ENCODE data around the gene OR12D1. TPM values are rescaled to one million over a fixed set of nuclear protein-coding genes. Genes with fewer than 3 reads are reported as not detected.
"Not testable (repeated sequence)": the region's sequence is repeated elsewhere in the genome, so short reads cannot be mapped to it uniquely, and the experiment has no call there.

Gene OR12D1
- not detected for total RNA-seq

DNA sequence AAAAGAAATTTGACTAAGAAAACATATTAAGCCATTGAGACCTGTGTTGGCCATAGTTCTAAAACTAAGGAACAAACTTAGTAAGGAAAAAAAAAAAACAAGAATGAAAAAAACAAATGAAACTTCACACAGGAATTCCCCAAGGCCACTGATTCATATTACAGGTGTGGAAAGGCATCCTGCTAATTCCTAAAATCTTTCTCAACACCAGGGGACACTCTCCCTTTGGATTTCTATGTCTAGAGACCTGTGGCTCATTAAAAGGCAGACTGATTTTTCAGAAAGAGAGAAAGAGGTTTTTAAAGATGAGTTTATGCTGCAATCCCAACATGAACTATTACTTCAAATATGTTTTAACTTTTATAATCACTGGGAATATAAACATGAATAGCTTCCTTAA is at the start of gene OR12D1:
OR12D1 (plus strand) TSS at position 341 of the 400 bp plus-strand sequence.
- Mint-ChIP-seq H3K36me3 (no peaks in the 10 kb centered on the region), H3K9me3 (peaks cover 17% of the 10 kb centered on the region), H3K4me3 (no peak within 1 kb of the TSS)

DNA sequence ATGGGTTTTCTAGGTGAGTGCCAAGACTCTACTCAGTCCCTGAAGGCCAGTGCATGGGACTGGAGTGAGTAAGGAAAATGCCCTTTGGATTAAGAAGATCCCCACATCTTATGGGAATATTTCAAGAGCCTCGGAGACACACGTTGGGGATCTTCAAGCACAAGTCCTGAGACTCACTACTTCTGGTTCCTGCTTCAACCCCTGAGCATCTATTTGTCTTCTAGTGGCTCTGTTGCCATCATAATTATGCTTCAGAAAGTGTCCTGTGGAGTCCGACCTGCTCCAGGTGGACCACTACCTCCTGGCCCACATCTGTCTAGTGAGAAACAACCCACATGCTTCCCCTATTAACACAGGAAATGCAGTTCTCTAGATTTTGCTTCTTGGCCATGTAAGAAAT is 46.0 kb upstream of the OR12D1 start, which contains the start of gene OR5V1:
OR5V1 (minus strand) TSS at position 101 of the 400 bp plus-strand sequence. CDS start 12,670 bp downstream, outside the sequence.
- Mint-ChIP-seq H3K4me1 (no peaks in the 10 kb centered on the region), H3K9me3 (no peaks in the 10 kb centered on the region), H3K36me3 (no peaks in the 10 kb centered on the region), H3K27ac (no peak within 1 kb of the TSS), H3K4me3 (no peak within 1 kb of the TSS), H3K27me3 (peaks cover 37% of the 10 kb centered on the region)
- DNase-seq, result no peak

More for the DNA sequence above, at the start of gene OR12D1:
- H3K27me3 Mint-ChIP-seq, result peaks cover 63% of the 10 kb centered on the region
- H3K4me1 Mint-ChIP-seq, result no peaks in the 10 kb centered on the region
- DNase-seq, result no peak
- H3K27ac Mint-ChIP-seq, result no peak within 1 kb of the TSS

DNA sequence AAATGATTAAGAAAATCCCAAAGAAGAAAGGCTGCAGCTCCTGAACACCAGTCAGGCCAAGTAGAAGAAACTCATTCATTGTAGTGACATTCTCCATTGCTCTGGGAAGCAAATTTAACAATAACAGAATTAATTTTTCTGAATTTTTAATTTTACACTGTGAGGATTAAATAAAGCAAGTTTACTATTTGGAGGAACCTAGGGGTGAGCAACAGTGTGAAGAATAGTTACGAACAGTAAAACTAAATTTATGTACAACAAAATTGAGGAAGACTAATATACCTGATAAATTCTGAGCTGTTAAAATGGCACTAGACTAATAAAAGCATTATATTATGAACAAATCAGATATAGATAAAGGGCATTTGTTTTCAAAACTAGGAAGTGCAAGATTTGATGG is 39.5 kb upstream of the OR12D1 start, which contains the start of gene OR12D3:
OR12D3 (minus strand) TSS at position 101 of the 400 bp plus-strand sequence; CDS start at position 97, 4 bp downstream.
- no peaks in the 10 kb centered on the region for H3K4me1 Mint-ChIP-seq
- H3K36me3 Mint-ChIP-seq, result no peaks in the 10 kb centered on the region
- H3K4me3 Mint-ChIP-seq, result no peak within 1 kb of the TSS
- no peak within 1 kb of the TSS for H3K27ac Mint-ChIP-seq
- DNase-seq, result no peak
- H3K27me3 Mint-ChIP-seq, result peaks cover 43% of the 10 kb centered on the region
- no peaks in the 10 kb centered on the region for H3K9me3 Mint-ChIP-seq

DNA sequence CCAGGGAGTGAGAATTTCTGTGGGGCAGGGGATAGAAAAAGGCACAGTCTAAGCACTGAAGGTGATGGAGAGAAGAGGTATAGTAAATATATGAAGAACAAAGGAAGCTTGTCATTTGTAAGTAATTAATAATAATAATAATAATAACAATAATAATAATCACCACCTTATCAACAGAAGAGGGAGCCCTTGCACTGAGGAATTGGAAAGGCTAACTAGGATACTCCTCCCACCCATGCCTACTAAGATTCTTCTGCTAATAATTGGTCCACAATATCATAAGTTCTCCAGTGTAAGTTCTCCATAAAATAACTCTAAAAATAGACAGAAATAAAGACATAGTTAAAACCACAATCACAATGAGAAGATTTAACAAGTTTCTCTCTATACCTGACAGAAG is 38.7 kb upstream of the OR12D1 start:
- H3K36me3 Mint-ChIP-seq, result no peaks in the 10 kb centered on the region
- no peaks in the 10 kb centered on the region for H3K9me3 Mint-ChIP-seq
- H3K4me1 Mint-ChIP-seq, result no peaks in the 10 kb centered on the region
- no peak overlapping the region for H3K27ac Mint-ChIP-seq
- no peak for DNase-seq
- peaks cover 40% of the 10 kb centered on the region for H3K27me3 Mint-ChIP-seq
- no peak overlapping the region for H3K4me3 Mint-ChIP-seq

DNA sequence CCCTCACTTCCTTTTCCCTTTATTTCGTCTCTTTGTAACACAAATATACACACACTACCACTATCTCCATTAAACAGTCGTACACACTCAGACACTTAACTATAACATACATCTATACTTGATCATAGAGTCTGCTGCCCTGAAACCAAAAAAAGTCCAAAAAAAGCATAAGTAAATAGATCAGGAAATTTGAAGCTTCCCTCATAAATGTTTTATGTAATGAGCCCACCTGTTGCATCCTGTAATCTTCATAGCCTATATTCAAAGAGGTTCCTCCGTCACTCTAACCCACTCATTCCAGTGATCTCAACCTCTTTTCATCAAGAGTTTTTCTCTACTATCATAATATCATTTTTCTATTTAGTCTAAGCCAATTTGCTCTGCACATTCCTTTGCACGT is 26.2 kb upstream of the OR12D1 start:
- Mint-ChIP-seq H3K27ac (no peak overlapping the region), H3K4me1 (no peaks in the 10 kb centered on the region), H3K4me3 (no peak overlapping the region), H3K36me3 (no peaks in the 10 kb centered on the region), H3K9me3 (no peaks in the 10 kb centered on the region), H3K27me3 (peaks cover 39% of the 10 kb centered on the region)
- no peak for DNase-seq

DNA sequence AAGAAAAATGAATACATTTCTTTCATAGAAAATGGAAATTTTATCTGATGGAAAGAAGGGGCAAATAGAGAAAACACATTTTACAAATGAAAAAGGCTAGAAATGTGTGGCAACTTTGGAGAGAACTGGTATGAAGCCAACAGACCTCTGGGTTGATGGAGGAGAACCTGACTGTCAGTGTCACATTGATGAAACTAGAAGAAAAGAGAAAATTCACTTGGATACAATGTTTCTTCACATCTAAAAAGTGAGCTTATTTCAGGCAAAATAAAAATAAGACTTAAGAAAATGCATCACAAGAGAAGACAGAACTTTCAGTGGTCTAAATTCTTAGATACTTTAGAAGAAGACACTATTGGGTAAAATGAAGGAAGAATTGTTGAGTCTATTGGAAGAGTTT is 19.4 kb upstream of the OR12D1 start, which contains the start of gene OR12D2:
OR12D2 (plus strand) TSS at position 301 of the 400 bp plus-strand sequence. CDS start 1,069 bp downstream, outside the sequence.
- H3K4me3 Mint-ChIP-seq, result no peak within 1 kb of the TSS
- DNase-seq, result no peak
- H3K9me3 Mint-ChIP-seq, result no peaks in the 10 kb centered on the region
- H3K27me3 Mint-ChIP-seq, result peaks cover 61% of the 10 kb centered on the region
- no peaks in the 10 kb centered on the region for H3K36me3 Mint-ChIP-seq
- H3K27ac Mint-ChIP-seq, result no peak within 1 kb of the TSS
- H3K4me1 Mint-ChIP-seq, result no peaks in the 10 kb centered on the region

DNA sequence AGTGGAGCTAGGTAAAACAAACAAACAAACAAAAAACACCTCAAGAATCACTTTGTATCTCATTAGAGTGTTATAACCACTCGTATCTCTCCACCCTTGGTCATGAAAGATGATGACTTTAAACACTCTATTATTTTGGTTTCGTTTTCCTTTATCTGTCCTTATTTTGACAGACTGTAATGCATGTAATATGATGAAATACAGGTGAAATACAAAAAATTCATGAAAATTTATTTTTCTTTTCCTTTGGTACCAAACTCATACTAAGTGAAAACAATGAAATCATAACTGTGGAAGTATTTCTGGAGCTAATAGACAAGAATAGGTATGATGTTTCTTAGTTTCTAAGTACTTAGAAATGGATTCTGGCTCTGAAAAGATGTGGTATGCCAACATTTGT is 15.2 kb upstream of the OR12D1 start:
- Mint-ChIP-seq H3K4me1 (no peaks in the 10 kb centered on the region), H3K27me3 (peaks cover 59% of the 10 kb centered on the region), H3K4me3 (no peak overlapping the region), H3K36me3 (no peaks in the 10 kb centered on the region), H3K9me3 (no peaks in the 10 kb centered on the region), H3K27ac (no peak overlapping the region)
- DNase-seq, result no peak

DNA sequence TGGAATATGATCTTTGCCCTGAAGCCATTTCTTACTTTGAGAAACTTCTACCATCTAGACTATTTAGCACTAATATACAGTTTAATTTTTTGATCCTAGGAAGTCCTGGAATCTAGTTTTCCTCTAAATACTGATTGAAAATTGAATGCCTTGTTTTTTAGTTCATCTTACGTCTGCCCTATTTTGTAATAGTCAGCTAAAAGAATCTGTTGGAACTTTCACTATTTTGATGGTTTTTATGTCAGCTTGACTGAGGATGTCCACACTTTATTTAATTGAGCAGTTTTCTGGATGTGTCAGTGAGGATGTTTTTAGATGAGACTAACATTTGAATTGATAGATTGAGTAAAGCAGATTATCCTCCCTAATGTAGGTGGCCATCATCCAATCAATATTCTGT is 10.9 kb upstream of the OR12D1 start:
- no peaks in the 10 kb centered on the region for H3K36me3 Mint-ChIP-seq
- H3K4me1 Mint-ChIP-seq, result no peaks in the 10 kb centered on the region
- H3K9me3 Mint-ChIP-seq, result peaks cover 2% of the 10 kb centered on the region
- H3K27me3 Mint-ChIP-seq, result peaks cover 52% of the 10 kb centered on the region
- H3K4me3 Mint-ChIP-seq, result no peak overlapping the region
- H3K27ac Mint-ChIP-seq, result no peak overlapping the region
- DNase-seq, result no peak

DNA sequence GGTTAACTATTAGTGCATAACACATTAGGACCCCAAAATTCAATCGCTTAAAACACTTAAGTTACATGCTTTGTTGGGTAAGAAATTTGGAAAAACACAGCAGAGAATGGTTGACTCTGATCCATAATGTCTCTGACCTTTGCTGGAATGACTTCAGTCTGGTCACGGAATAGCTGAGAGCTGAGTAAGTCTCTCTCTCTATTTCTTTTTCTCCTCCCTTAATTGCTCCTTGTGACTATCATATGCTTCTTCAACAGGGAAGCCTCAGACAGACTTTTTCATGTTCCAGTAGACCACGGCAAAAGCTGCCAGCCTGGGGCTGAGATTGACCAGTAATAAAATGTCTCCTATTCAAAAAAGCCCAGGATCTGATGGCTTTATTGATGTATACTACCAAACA is 4.8 kb downstream of the OR12D1 start:
- Mint-ChIP-seq H3K9me3 (peaks cover 2% of the 10 kb centered on the region), H3K27ac (no peak overlapping the region), H3K27me3 (peaks cover 59% of the 10 kb centered on the region), H3K4me3 (no peak overlapping the region), H3K36me3 (no peaks in the 10 kb centered on the region), H3K4me1 (no peaks in the 10 kb centered on the region)
- no peak for DNase-seq

DNA sequence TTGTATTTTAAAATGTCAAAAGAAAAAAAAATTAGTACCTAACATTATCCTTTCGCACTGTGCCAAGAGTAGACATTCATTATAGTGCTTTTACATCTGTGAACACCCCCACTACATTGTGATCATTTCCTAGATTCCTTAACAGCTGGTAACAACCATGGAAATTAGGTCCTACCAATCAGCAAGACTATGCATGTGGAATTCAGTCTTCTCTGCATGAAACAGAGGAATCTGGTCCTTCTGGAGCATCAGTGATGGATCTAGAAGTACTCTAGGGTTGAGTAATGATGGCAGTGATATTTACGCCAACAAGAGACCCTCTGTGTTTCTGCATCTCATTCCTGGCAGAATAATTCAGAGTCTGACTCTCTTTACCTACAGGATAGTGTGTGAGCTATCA is 9.4 kb downstream of the OR12D1 start:
- H3K27ac Mint-ChIP-seq, result no peak overlapping the region
- no peak for DNase-seq
- no peak overlapping the region for H3K4me3 Mint-ChIP-seq
- H3K27me3 Mint-ChIP-seq, result peaks cover 61% of the 10 kb centered on the region
- H3K36me3 Mint-ChIP-seq, result no peaks in the 10 kb centered on the region
- no peaks in the 10 kb centered on the region for H3K4me1 Mint-ChIP-seq
- peaks cover 2% of the 10 kb centered on the region for H3K9me3 Mint-ChIP-seq

DNA sequence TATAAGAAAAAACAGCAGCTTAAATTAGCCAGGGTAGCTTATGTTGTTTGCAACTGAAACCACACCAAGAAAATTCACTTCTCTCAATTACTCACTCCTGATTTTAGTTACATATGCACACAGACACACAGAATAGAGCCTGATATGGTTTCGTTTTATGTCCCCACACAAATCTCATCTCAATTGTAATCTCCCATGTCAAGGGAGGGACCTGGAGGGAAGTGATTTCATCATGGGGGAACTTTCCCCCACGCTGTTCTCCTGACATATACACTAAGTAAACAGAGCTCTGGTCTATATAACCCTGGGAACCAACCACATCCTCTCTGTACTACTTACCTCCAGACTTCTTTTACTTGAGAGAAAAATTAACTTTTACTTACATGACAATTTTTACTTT is 9.8 kb downstream of the OR12D1 start:
- H3K27me3 Mint-ChIP-seq, result peaks cover 61% of the 10 kb centered on the region
- no peak overlapping the region for H3K27ac Mint-ChIP-seq
- no peak for DNase-seq
- no peaks in the 10 kb centered on the region for H3K4me1 Mint-ChIP-seq
- H3K36me3 Mint-ChIP-seq, result no peaks in the 10 kb centered on the region
- H3K4me3 Mint-ChIP-seq, result no peak overlapping the region
- peaks cover 2% of the 10 kb centered on the region for H3K9me3 Mint-ChIP-seq

DNA sequence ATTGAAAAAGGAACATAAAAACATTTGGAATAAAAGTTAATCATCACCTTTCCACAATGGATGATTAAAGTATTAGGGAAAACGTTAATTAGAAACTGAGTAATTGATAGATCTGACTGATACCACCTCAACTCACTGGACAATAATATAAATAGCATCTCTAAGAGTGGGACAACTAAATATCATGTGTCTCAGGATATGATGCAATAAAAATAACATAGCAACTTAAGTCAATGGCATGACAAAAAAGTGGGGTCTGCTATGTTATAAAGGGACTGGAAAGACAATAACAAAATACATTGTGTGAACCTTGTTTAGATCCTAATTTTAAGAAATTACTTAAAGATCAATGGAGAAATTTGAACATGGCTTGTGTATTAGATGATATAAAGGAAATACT is 10.3 kb downstream of the OR12D1 start:
- Mint-ChIP-seq H3K4me1 (no peaks in the 10 kb centered on the region), H3K36me3 (no peaks in the 10 kb centered on the region), H3K9me3 (peaks cover 2% of the 10 kb centered on the region), H3K27ac (no peak overlapping the region), H3K27me3 (peaks cover 57% of the 10 kb centered on the region), H3K4me3 (no peak overlapping the region)
- DNase-seq, result no peak

DNA sequence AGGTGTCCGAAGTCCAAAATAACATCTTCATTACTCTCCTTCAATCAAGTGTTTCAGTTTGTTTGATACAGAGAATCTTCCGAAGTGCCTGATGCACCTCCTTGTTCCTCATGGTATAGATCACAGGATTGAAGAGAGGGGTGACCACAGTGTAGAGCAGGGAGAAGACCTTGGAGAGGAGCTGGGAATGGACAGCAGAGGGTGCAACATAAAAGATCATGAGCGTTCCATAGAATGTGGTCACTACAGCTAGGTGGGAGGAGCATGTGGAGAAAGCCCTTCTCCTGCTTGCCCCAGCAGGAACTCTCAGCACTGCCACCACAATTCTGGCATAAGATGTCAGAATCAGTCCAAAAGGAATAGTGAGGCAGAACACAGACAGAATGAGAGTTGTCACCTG is 11.9 kb downstream of the OR12D1 start:
- no peaks in the 10 kb centered on the region for H3K4me1 Mint-ChIP-seq
- no peak for DNase-seq
- H3K36me3 Mint-ChIP-seq, result no peaks in the 10 kb centered on the region
- peaks cover 48% of the 10 kb centered on the region for H3K27me3 Mint-ChIP-seq
- H3K4me3 Mint-ChIP-seq, result no peak overlapping the region
- no peak overlapping the region for H3K27ac Mint-ChIP-seq
- no peaks in the 10 kb centered on the region for H3K9me3 Mint-ChIP-seq

DNA sequence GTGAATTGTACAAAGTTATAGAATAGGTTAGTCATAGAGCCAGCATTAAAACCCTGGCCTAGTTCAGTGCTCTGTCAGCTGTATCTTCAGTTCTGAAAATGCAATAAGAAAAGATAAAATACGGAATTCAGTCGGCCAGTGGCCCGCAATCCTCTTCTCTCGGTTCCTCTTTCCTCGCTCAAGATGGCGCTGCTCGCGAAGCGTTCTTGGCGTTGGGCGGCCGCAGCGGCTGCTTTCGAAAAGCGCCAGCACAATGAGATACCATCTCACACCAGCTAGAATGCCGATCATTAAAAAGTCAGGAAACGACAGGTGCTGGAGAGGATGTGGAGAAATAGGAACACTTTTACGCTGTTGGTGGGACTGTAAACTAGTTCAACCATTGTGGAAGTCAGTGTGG is 22.0 kb downstream of the OR12D1 start:
- not testable (repeated sequence) for H3K4me3 Mint-ChIP-seq, H3K4me1 Mint-ChIP-seq, H3K9me3 Mint-ChIP-seq, DNase-seq, H3K27ac Mint-ChIP-seq, H3K36me3 Mint-ChIP-seq
- peaks cover 58% of the 10 kb centered on the region for H3K27me3 Mint-ChIP-seq

DNA sequence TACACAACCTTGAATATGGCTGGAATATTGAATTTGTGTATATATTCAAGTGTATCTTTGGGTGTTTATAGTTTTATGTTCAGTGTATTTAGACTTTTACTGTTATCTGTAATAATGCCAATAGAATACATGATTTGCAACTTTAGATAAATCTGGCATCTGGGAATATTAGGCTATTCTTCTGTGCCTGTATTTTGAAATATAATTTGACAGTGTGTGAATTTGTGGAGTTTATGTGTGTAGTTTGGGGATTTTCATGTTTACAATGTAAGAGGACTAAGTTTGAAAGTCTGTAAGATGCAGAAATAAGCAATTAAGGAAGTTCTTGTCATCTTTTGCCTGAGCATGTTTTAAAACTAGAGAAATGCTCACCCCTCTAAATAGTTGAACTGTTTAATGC is 24.3 kb downstream of the OR12D1 start, which contains the start of gene OR10C1:
OR10C1 (plus strand) TSS at position 301 of the 400 bp plus-strand sequence. CDS start 710 bp downstream, outside the sequence.
- Mint-ChIP-seq H3K9me3 (no peaks in the 10 kb centered on the region), H3K27ac (no peak within 1 kb of the TSS), H3K36me3 (no peaks in the 10 kb centered on the region), H3K4me1 (no peaks in the 10 kb centered on the region), H3K4me3 (no peak within 1 kb of the TSS), H3K27me3 (peaks cover 51% of the 10 kb centered on the region)
- DNase-seq, result no peak

DNA sequence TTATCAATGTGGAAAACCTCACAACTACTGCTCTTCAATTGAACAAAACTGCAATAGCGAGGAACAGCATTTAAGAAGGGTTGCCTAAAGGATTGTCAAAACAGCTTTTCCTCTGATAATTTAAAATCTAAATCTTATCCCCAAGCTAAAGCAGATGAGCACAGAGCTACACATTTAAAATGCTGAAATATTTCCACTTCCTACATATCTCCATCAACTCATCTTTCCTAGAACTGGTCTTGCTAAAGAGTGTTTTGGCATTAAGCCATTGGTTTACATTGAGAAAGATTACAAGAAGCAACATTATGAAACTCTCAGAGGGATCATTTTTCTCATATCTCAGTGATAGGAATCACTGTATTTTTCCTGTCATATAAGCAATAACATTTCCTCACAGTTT is 28.0 kb downstream of the OR12D1 start:
- Mint-ChIP-seq H3K4me1 (no peaks in the 10 kb centered on the region), H3K27me3 (peaks cover 54% of the 10 kb centered on the region), H3K27ac (no peak overlapping the region), H3K9me3 (no peaks in the 10 kb centered on the region), H3K36me3 (no peaks in the 10 kb centered on the region), H3K4me3 (no peak overlapping the region)
- DNase-seq, result no peak
